HG03521 (cell line): Measurements from ENCODE around the gene TCTN1.
A peak's percentile ranks its signal among the peaks of the same experiment; 100 is the strongest.
"Not testable (repeated sequence)": the region's sequence is repeated elsewhere in the genome, so short reads cannot be mapped to it uniquely, and the experiment has no call there.

Experiments used
- ATAC-seq: cut with Tn5 transposase; IDR thresholded peaks from one replicate; pipeline ENCODE4 v1.9.1; 2021; ENCODE audit warnings: mild to moderate bottlenecking, moderate library complexity; ENCODE audit not compliant: unreplicated experiment

The TCTN1 gene

GRCh38 chr12:110583137-110584059 lies 30.5 kb upstream of the TCTN1 start, which contains the start of gene PPTC7:
PPTC7 (minus strand) TSS chr12:110583318; CDS start chr12:110583031, 287 bp downstream.
- peak; percentile 83 for ATAC-seq

- ATAC-seq: no peak
Measured at GRCh38 chr12:110585231-110585799, 28.6 kb upstream of the TCTN1 start.

DNA sequence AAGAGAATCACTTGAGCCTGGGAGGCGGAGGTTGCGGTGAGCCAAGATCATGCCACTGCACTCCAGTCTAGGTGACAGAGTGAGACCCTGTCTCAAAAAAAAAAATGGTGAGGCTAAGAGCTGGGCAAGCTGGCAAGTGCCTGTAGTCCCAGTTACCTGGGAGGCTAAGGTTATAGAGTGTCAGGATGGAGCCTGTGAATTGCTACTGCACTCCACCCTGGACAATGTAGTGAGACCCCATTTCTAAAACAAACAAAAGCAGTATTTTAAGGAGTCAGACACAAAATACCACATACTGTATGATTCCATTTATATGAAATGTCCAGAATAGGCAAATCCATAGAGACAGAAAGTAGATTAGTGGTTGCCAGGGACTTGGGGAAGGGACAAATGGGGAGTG lies 26.8 kb upstream of the TCTN1 start:
- ATAC-seq: not testable (repeated sequence)

- no peak for ATAC-seq
Measured at GRCh38 chr12:110590059-110590458, 23.9 kb upstream of the TCTN1 start.

- peak; percentile 76 for ATAC-seq
Measured at GRCh38 chr12:110590806-110591326, 23.1 kb upstream of the TCTN1 start.

- ATAC-seq: no peak
Measured at GRCh38 chr12:110591451-110592051, 22.4 kb upstream of the TCTN1 start.

- ATAC-seq: no peak
Measured at GRCh38 chr12:110592078-110592477, 21.9 kb upstream of the TCTN1 start.

- not testable (repeated sequence) for ATAC-seq
Measured at GRCh38 chr12:110592919-110593318, 21.0 kb upstream of the TCTN1 start.

DNA sequence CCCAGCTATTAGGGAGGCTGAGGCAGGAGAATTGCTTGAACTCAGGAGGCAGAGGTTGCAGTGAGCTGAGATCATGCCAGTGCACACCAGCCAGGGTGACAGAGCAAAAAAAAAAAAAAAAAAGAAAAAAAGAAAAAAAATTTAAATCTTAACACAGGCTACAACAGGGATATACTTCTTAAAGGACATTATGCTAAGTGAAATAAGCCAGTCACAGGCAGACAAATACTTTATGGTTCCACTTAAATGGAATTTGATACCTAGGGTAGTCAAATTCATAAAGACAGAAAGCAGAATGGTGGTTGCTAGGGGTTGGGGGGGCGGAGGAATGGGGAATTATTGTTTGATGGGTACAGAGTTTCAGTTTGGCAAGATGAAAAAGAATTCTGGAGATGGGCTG lies 16.0 kb upstream of the TCTN1 start:
- ATAC-seq: no peak

GRCh38 chr12:110599334-110599733 lies 14.6 kb upstream of the TCTN1 start:
- ATAC-seq: no peak

DNA sequence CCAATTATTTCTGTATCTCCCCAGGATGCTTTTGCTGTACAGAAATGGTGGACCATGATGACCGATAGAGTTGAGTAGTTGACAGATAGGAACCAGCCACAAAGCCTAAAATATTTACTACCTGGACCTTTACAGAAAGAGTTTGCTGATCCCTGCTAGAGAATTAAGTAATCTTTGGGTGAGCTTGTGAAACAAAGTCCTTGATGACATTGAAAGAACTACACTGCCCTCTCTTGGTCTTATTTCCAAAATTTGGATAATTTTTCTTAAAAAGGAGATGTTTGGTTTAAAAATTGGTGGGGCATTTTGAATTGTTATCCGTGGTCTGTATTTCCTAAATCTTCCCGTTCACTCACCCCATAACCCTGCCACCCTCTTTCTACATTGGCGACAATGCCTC lies 13.7 kb upstream of the TCTN1 start:
- ATAC-seq: no peak

GRCh38 chr12:110602085-110602814 lies 11.7 kb upstream of the TCTN1 start:
- not testable (repeated sequence) for ATAC-seq

DNA sequence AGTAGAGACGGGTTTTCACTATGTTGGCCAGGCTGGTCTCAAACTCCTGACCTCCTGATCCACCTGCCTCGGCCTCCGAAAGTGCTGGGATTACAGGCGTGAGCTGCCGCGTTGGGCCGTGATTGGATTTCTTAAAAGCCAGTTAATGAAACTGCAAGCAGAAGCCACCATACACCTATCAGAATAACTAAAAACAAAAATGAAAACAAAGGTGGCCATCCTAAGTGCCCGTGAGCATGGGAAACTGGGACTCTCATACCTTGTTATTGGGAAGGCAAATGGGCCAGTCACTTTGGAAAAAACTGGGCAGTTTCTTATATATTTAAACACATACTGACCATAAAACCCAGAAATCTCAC lies 7.7 kb upstream of the TCTN1 start:
- ATAC-seq: no peak

- ATAC-seq: no peak
Measured at GRCh38 chr12:110613071-110613770, 708 bp upstream of the TCTN1 start.

- no peak for ATAC-seq
Measured at GRCh38 chr12:110615171-110615570, 1.2 kb downstream of the TCTN1 start.

GRCh38 chr12:110616471-110617115 lies 2.7 kb downstream of the TCTN1 start:
- no peak for ATAC-seq

GRCh38 chr12:110619534-110619953 lies 5.6 kb downstream of the TCTN1 start:
- ATAC-seq: peak; percentile 55

GRCh38 chr12:110622582-110622981 lies 8.7 kb downstream of the TCTN1 start:
- ATAC-seq: no peak

DNA sequence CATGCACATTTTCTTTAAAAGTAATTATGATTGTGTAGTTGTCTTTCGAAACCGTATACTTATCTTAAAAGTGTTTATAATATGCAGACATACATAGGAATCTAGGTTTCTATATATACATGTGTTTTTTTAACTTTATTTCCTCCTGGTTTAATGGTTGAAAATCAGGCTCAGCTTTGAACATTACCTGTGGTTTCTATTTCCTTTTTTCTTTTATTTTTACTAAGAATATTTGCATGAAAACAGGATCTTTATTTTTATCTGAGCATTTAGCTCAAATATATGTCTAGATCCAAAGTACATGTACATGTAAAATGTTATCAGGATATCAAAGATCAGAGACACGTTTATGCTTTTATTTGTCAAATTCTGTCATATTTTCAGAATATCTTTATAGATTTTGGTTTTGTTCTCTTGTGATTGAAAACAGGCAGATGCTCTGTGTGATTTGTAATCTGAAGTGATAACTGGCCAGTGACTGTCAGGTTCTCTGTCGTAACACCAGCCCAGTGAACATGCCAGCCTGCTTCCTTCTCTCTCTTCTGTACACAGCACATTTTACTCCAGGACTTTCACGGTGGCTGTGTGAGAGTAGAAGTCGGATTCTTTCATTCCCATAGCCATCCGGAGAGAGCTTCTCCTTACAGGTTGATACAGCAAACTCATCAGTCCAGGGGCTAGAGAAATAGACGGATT lies 13.7 kb downstream of the TCTN1 start:
- ATAC-seq: no peak
